HFF-Myc (cell line): ENCODE data around the gene CKAP2L.

Experiments
- DNase-seq: peaks from one replicate; pipeline ENCODE4 v3.0.0-alpha.2; 2011; ENCODE audit warnings: low read depth; ENCODE audit errors: extremely low read depth
- H3K4me3 ChIP-seq: replicated peaks from 2 replicates; pipeline ENCODE4 v1.5.1; 2011; ENCODE audit warnings: low read depth, mild to moderate bottlenecking, control low read depth, low read length
- TF ChIP-seq, protein P1 (sequence below): IDR thresholded peaks from 2 replicates; pipeline ENCODE4 v1.5.1; 2012; ENCODE audit warnings: mild to moderate bottlenecking, low read depth, low read length, control low read depth; ENCODE audit errors: missing control alignments

CKAP2L gene

DNA sequence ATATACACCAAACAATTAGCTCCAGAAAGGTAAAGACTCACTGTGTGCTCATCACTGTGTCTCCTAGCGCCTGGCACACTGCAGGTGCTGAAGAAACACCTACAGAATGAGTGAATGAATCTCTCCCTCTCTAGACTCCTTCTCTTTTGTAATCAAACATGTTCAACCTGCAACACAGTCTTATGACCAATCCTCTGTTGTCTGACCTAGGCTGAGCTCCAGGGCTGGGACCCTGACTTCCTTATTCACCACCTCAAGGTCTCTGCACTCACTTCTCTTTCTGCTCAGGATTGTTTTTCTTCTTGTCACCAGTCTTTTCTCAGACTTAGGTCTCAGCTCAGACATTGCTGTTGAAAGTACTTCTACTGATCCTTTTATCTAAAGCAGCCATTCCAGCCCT, 9.8 kb downstream of the CKAP2L start:
- TF ChIP-seq, protein P1, sequence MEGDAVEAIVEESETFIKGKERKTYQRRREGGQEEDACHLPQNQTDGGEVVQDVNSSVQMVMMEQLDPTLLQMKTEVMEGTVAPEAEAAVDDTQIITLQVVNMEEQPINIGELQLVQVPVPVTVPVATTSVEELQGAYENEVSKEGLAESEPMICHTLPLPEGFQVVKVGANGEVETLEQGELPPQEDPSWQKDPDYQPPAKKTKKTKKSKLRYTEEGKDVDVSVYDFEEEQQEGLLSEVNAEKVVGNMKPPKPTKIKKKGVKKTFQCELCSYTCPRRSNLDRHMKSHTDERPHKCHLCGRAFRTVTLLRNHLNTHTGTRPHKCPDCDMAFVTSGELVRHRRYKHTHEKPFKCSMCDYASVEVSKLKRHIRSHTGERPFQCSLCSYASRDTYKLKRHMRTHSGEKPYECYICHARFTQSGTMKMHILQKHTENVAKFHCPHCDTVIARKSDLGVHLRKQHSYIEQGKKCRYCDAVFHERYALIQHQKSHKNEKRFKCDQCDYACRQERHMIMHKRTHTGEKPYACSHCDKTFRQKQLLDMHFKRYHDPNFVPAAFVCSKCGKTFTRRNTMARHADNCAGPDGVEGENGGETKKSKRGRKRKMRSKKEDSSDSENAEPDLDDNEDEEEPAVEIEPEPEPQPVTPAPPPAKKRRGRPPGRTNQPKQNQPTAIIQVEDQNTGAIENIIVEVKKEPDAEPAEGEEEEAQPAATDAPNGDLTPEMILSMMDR, result no peak
- DNase-seq, result no peak

DNA sequence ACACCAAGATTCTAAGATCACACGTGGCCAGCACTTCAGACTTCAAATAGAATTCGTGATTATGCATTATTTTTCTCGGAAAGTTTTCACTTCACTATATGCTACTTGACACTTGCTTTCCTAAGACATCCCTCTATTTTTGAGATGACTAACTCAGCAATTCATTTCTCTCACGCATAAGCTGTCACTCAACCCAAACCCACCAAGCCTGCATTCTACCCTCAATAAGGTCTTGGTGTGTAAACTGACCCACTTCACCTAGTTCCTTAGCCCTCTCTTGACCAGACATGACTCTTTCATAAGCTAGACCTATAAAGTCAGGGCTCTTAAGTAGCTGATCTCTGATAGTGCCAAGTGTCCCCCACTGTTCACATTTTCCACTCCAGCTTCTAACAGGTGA, 11.7 kb downstream of the CKAP2L start:
- no peak overlapping the region for H3K4me3 ChIP-seq
- no peak for DNase-seq
- TF ChIP-seq, protein P1, result no peak

More for the DNA sequence above, 9.8 kb downstream of the CKAP2L start:
- H3K4me3 ChIP-seq, result no peak overlapping the region

DNA sequence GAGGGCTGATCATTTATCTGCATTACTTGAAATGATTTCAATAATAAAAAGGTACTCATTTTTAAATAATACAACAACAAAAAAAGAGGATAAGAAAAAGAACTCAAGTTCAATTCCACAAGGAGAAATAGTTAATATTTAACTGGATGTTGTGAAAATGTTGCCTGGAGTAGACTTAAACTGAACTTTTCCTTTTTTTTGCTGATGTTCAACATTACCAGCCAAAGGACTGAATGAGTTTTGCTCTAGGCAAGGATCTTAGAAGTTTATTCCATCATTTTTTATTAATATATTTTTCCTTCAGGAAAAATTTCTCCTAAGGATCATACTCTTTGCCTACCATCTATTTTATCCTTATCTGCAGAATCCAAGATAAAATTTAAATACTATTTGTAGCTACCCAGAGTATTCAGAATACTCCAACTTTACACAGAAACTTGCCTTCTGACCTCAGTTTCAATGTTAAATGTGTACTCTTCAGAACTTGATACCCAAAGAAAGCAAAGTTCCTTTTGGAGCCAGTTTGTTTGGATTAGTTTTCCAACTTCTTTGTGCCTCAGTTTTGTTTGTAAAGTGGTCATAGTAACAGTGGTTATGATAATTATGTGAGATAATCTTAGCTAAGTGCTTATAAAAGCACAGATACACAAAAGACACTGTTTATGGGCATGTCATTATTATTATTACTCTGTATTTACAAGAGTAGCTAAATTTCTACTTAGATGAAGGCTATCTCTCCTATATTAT, 12.8 kb downstream of the CKAP2L start:
- TF ChIP-seq, protein P1, result no peak
- H3K4me3 ChIP-seq, result no peak overlapping the region
- DNase-seq, result no peak

DNA sequence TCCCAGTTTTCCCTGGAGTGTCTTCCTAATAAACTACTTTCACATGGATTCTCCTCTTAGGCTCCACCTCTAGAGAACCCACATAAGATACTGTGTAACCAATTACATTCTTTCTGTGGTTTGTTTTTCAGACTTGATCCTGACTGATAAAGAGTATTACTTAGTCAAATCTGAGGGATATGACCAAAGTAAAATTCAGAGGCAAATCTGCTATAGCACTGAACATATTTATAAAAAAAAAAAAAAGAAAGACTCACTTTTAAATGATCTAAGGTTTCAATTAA, 13.9 kb downstream of the CKAP2L start:
- DNase-seq, result no peak
- TF ChIP-seq, protein P1, result no peak
- no peak overlapping the region for H3K4me3 ChIP-seq

DNA sequence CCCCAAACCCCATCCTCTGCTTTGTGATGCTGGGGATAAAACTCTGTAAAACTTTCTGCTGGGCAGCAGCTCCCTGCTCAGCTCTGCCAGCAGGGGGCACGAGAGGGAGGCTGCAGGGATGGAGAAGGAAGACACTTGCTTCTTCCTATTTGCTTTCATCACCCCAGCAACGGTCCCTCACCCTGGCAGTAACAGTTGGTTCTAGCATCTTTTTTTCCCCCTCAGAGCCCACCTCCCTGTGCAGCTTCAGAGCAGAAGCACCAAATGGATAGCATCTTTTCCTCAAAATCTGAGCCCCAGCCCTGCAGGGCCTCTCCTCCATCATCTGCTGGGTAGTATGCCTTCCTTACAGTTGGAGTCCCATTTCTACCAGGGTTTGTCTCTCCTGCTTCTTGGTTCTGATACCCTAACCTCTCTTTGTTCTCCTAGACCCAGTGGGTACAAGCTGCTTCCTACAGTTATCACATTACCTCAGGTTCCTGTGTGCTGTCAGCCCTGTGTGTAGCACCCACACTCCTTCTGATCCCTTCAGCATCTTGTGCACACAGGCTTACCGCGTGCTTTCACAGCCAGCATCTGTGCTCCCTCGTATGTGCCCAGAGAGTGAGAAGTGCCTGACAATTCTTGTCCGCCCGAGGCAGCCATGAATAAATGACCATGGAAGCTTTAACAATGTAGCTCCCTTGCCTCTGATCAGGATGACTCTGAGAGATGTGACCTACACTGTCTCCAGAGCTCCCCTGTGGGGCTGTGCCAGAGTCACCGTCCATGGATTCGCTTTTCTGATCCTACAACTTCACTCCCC, 14.5 kb downstream of the CKAP2L start:
- H3K4me3 ChIP-seq, result no peak overlapping the region
- no peak for DNase-seq
- TF ChIP-seq, protein P1, result peak; percentile 98

DNA sequence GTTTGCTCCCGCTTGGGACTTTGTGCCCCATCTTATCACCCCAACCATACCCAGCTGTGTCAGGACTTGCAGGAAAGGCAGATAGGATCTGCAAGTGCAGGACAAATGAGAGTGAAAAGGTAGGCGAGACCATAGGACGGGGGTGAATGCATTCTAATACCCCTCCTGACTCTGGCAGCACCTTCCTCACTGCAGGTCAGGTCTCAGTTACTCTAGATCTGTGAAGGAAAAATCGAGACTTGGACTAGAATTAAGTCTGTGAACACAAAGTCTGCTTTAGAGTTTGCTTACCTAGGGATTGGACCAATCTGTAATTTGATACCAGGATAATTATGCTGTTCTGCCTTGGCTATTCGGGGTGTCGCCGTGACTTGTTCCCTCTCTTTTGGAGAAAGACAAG, 23.9 kb downstream of the CKAP2L start:
- H3K4me3 ChIP-seq, result no peak overlapping the region
- no peak for DNase-seq
- TF ChIP-seq, protein P1, result no peak
